DMS 273 (cell line): ENCODE measurements around the gene ARHGAP26.
"Not testable (repeated sequence)": the region's sequence is repeated elsewhere in the genome, so short reads cannot be mapped to it uniquely, and the experiment has no call there.

Experiments used
- DNase-seq: peaks from one replicate; lab custom pipeline; 2025; ENCODE audit not compliant: unreplicated experiment; lab: John Stamatoyannopoulos, UW

ARHGAP26 gene

GRCh38 chr5:142924135-142924883 lies 154.1 kb downstream of the ARHGAP26 start:
- DNase-seq, result peak; percentile 31

GRCh38 chr5:142925795-142926194 lies 155.6 kb downstream of the ARHGAP26 start:
- DNase-seq, result no peak

GRCh38 chr5:142926549-142926948 lies 156.4 kb downstream of the ARHGAP26 start:
- no peak for DNase-seq

- DNase-seq, result not testable (repeated sequence)
Measured at GRCh38 chr5:142928999-142929398, 158.8 kb downstream of the ARHGAP26 start.

GRCh38 chr5:142929587-142929986 lies 159.4 kb downstream of the ARHGAP26 start:
- DNase-seq, result no peak

- no peak for DNase-seq
Measured at GRCh38 chr5:142930395-142931110, 160.4 kb downstream of the ARHGAP26 start.

GRCh38 chr5:142931896-142932686 lies 161.9 kb downstream of the ARHGAP26 start:
- peak; percentile 17 for DNase-seq

- DNase-seq, result peak; percentile 76
Measured at GRCh38 chr5:142934051-142934762, 164.0 kb downstream of the ARHGAP26 start.

- peak; percentile 19 for DNase-seq
Measured at GRCh38 chr5:142935014-142935413, 164.8 kb downstream of the ARHGAP26 start.

GRCh38 chr5:142937374-142937773 lies 167.2 kb downstream of the ARHGAP26 start:
- no peak for DNase-seq

GRCh38 chr5:142938266-142938880 lies 168.2 kb downstream of the ARHGAP26 start:
- DNase-seq, result peak; percentile 37

- DNase-seq, result no peak
Measured at GRCh38 chr5:142939006-142939405, 168.8 kb downstream of the ARHGAP26 start.

GRCh38 chr5:142939884-142940283 lies 169.7 kb downstream of the ARHGAP26 start:
- DNase-seq, result no peak

- no peak for DNase-seq
Measured at GRCh38 chr5:142941245-142941644, 171.1 kb downstream of the ARHGAP26 start.

- DNase-seq, result no peak
Measured at GRCh38 chr5:142942901-142943300, 172.7 kb downstream of the ARHGAP26 start.

GRCh38 chr5:142944140-142944539 lies 174.0 kb downstream of the ARHGAP26 start:
- no peak for DNase-seq

- no peak for DNase-seq
Measured at GRCh38 chr5:142945321-142945720, 175.1 kb downstream of the ARHGAP26 start.

- DNase-seq, result no peak
Measured at GRCh38 chr5:142945845-142946244, 175.7 kb downstream of the ARHGAP26 start.

- DNase-seq, result no peak
Measured at GRCh38 chr5:142946547-142947426, 176.6 kb downstream of the ARHGAP26 start.

- no peak for DNase-seq
Measured at GRCh38 chr5:142947427-142947709, 177.2 kb downstream of the ARHGAP26 start.
